Fibroblast of lung (primary cell): ENCODE measurements around the gene PCDH12.

Experiments
- EZH2 ChIP-seq: IDR thresholded peaks from 2 replicates; pipeline ENCODE4 v1.5.1; 2012; ENCODE audit warnings: low read length, control low read depth, mild to moderate bottlenecking; ENCODE audit errors: missing control alignments
- TF ChIP-seq, protein P1 (sequence below), 2 donors: IDR thresholded peaks in 1 of 2; conservative IDR thresholded peaks in 1 of 2; 1 replicate in 1 of 2; 2 replicates in 1 of 2; pipeline ENCODE4 v1.5.1; 2011 to 2012; ENCODE audit warnings: low read length in 2 of 2, control low read depth in 1 of 2, inconsistent platforms in 1 of 2, low read depth in 1 of 2, mild to moderate bottlenecking in 1 of 2

DNA sequence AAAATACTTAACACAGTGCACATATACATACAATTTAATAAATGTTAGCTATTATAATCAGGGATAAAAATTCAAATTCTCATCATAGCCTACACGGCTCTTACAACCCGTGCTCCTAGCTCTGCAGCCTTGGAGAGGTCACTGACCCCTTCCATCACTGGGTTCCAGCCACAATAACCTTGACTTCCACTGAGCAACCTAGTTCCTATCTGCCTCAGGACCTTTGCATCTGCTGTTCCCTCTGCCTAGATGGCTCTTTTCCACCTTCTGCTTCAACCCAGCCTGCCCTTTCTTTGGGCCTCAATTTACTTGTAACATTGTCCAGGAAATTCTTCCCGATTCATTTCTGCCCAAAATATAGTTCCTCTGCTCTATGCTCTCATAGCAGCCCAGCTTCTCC is 43.2 kb downstream of the PCDH12 start:
- TF ChIP-seq, protein P1, sequence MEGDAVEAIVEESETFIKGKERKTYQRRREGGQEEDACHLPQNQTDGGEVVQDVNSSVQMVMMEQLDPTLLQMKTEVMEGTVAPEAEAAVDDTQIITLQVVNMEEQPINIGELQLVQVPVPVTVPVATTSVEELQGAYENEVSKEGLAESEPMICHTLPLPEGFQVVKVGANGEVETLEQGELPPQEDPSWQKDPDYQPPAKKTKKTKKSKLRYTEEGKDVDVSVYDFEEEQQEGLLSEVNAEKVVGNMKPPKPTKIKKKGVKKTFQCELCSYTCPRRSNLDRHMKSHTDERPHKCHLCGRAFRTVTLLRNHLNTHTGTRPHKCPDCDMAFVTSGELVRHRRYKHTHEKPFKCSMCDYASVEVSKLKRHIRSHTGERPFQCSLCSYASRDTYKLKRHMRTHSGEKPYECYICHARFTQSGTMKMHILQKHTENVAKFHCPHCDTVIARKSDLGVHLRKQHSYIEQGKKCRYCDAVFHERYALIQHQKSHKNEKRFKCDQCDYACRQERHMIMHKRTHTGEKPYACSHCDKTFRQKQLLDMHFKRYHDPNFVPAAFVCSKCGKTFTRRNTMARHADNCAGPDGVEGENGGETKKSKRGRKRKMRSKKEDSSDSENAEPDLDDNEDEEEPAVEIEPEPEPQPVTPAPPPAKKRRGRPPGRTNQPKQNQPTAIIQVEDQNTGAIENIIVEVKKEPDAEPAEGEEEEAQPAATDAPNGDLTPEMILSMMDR (conservative IDR thresholded peaks at IDR 0.05 in 1 of 2, IDR thresholded peaks at IDR 0.05 in 1 of 2; ENCODE audit: low read depth in 1 of 2, low read length in 2 of 2), result no peak
- TF ChIP-seq EZH2, result no peak
